Gastrocnemius medialis (tissue), 4 donors: ENCODE data around the gene NKTR. TPM values are rescaled to one million over a fixed set of nuclear protein-coding genes. Genes with fewer than 3 reads are reported as not detected.

Experiments
- ATAC-seq, 2 donors: fragments of 150-250 bp; one replicate each; pipeline ENCODE4 v1.9.1; 2016
- DNase-seq, 2 donors: peaks; one replicate each; pipeline ENCODE4 v3.0.0-alpha.2; 2019
- H3K27ac ChIP-seq, 4 donors: fragments of 200-600 bp; sonication (generic); 1 replicate in 1 of 4; 2 replicates in 3 of 4; pipeline ENCODE4 v1.5.1; 2016 to 2018; ENCODE audit warnings: mild to moderate bottlenecking in 2 of 4, moderate library complexity in 1 of 4
- H3K27me3 ChIP-seq, 3 donors: fragments of 200-600 bp; sonication (generic) in 2 of 3; 1 replicate in 1 of 3; 2 replicates in 2 of 3; pipeline versions ENCODE4 v1.5.1 to v1.6.0; 2016 to 2019; ENCODE audit warnings: mild to moderate bottlenecking in 1 of 3, moderate library complexity in 1 of 3
- H3K36me3 ChIP-seq, 2 donors: fragments of 200-600 bp; sonication (generic) in 1 of 2; one replicate each; pipeline ENCODE4 v1.5.1; 2017 to 2018
- H3K4me1 ChIP-seq, 2 donors: fragments of 200-600 bp; sonication (generic) in 1 of 2; one replicate each; pipeline ENCODE4 v1.5.1; 2016 to 2017; ENCODE audit warnings: mild to moderate bottlenecking in 2 of 2
- H3K4me3 ChIP-seq, 4 donors: fragments of 200-600 bp; sonication (generic) in 3 of 4; 1 replicate in 1 of 4; 2 replicates in 3 of 4; pipeline ENCODE4 v1.5.1; 2016 to 2019; ENCODE audit warnings: mild to moderate bottlenecking in 2 of 4
- H3K9me3 ChIP-seq, 3 donors: fragments of 200-600 bp; sonication (generic) in 2 of 3; 1 replicate in 1 of 3; 2 replicates in 2 of 3; pipeline ENCODE4 v1.5.1; 2016 to 2019
- CTCF ChIP-seq, 5 experiments: fragments of 450-650 bp in 3 of 5; fragments of 200-600 bp in 2 of 5; sonication (generic) in 2 of 5; IDR thresholded peaks in 4 of 5; conservative IDR thresholded peaks in 1 of 5; 1 replicate in 4 of 5; 2 replicates in 1 of 5; pipeline ENCODE4 v1.5.1; 2016 to 2019; ENCODE audit warnings: antibody characterized with exemption in 5 of 5, mild to moderate bottlenecking in 3 of 5, moderate library complexity in 3 of 5
- POLR2A ChIP-seq, 2 donors: fragments of 450-650 bp; IDR thresholded peaks; one replicate each; pipeline ENCODE4 v1.6.1; 2017; ENCODE audit warnings: antibody characterized with exemption in 2 of 2, mild to moderate bottlenecking in 2 of 2, moderate library complexity in 2 of 2
- in situ Hi-C, 4 donors: fragments of 200-750 bp; cut with MboI; loops; one replicate each; pipeline versions ENCODE4 v1.15.0 to v1.8.0; 2017; ENCODE audit warnings: low sequenced_read_pairs in 4 of 4
- intact Hi-C: fragments of 100-400 bp; cut with DNase I; formaldehyde crosslinking; loops from one replicate; pipeline ENCODE4 v1.15.1; 2023; ENCODE audit warnings: low total_unique reads
- total RNA-seq, 4 donors: library from RNA; depleted of rRNA; stranded (reverse); fragments of >200 nt; gene quantifications; one replicate each; pipeline versions ENCODE4 v1.1.0 to v1.2.3, GENCODE V29; 2016

The NKTR gene
- total RNA-seq, 4 donors from 2014 or later = 10.0 to 56.6 (median 13.6) TPM

GRCh38 chr3:42582474-42583070, 17.9 kb upstream of the NKTR start:
- intact Hi-C loops (loop anchor here (1.0 to 10.0 kb wide), 4 partner anchors 72 to 1112 kb away; partner anchors contain the start of gene ABHD5), in situ Hi-C loops (loop anchor here (5.0 to 25.0 kb wide), 3 partner anchors 155 to 165 kb away; no protein-coding TSS in a partner anchor)
- H3K27me3 ChIP-seq = no peaks in the 10 kb centered on the region
- H3K36me3 ChIP-seq = no peaks in the 10 kb centered on the region
- H3K4me3 ChIP-seq = peak overlapping the region; percentile 71 to 82 (median 75)
- H3K4me1 ChIP-seq = peaks cover 11 to 19% of the 10 kb centered on the region in 2 donors
- ATAC-seq (no peak), DNase-seq (no peak)
- H3K27ac ChIP-seq = peak overlapping the region; percentile 87 to 94 (median 92)
- TF ChIP-seq POLR2A (IDR thresholded peaks at IDR 0.05) = no peak
- no peak for TF ChIP-seq CTCF (IDR thresholded peaks at IDR 0.05 in 4 of 5, conservative IDR thresholded peaks at IDR 0.05 in 1 of 5)
- H3K9me3 ChIP-seq = no peaks in the 10 kb centered on the region

- no peak for ATAC-seq
- Histone ChIP-seq H3K27ac (no peak overlapping the region), H3K4me3 (no peak overlapping the region), H3K27me3 (no peaks in the 10 kb centered on the region), H3K4me1 (peaks cover 11 to 16% of the 10 kb centered on the region in 2 donors), H3K36me3 (no peaks in the 10 kb centered on the region), H3K9me3 (no peaks in the 10 kb centered on the region)
- intact Hi-C loops (loop anchor here (10.0 kb wide), 2 partner anchors 296 to 1106 kb away; partner anchors contain the start of gene ABHD5), in situ Hi-C loops (loop anchor here in 2 of 4 donors (10.0 to 25.0 kb wide), 2 partner anchors 149 to 156 kb away; no protein-coding TSS in a partner anchor)
- no peak for TF ChIP-seq POLR2A (IDR thresholded peaks at IDR 0.05)
- no peak for TF ChIP-seq CTCF (IDR thresholded peaks at IDR 0.05 in 4 of 5, conservative IDR thresholded peaks at IDR 0.05 in 1 of 5)
- DNase-seq = no peak
These were observed 11.9 kb upstream of the NKTR start for GRCh38 chr3:42588625-42589024.

GRCh38 chr3:42589382-42590109, 10.9 kb upstream of the NKTR start:
- in situ Hi-C loops = loop anchor here in 2 of 4 donors (10.0 to 25.0 kb wide), 2 partner anchors 148 to 155 kb away; no protein-coding TSS in a partner anchor
- intact Hi-C loops = loop anchor here (10.0 kb wide), 2 partner anchors 295 to 1105 kb away; partner anchors contain the start of gene ABHD5
- peak overlapping the region; percentile 85 to 92 (median 87) for H3K27ac ChIP-seq
- H3K27me3 ChIP-seq = no peaks in the 10 kb centered on the region
- H3K36me3 ChIP-seq = peaks cover 0 to 6% of the 10 kb centered on the region in 2 donors
- no peak for TF ChIP-seq POLR2A (IDR thresholded peaks at IDR 0.05)
- TF ChIP-seq CTCF (IDR thresholded peaks at IDR 0.05 in 4 of 5, conservative IDR thresholded peaks at IDR 0.05 in 1 of 5) = no peak
- no peak for ATAC-seq
- no peak for DNase-seq
- H3K9me3 ChIP-seq = no peaks in the 10 kb centered on the region
- H3K4me3 ChIP-seq = peak overlapping the region in 3 of 4 donors; percentile 68 to 92 (median 75)
- peaks cover 11 to 16% of the 10 kb centered on the region in 2 donors for H3K4me1 ChIP-seq

- Histone ChIP-seq H3K27ac (peak overlapping the region; percentile 85 to 92 (median 87)), H3K36me3 (peaks cover 0 to 16% of the 10 kb centered on the region in 2 donors), H3K9me3 (no peaks in the 10 kb centered on the region), H3K27me3 (no peaks in the 10 kb centered on the region), H3K4me1 (peaks cover 11 to 16% of the 10 kb centered on the region in 2 donors), H3K4me3 (peak overlapping the region; percentile 68 to 92 (median 76))
- in situ Hi-C loops (loop anchor here in 1 of 4 donors (25.0 kb wide), 1 partner anchor 146 kb away; no protein-coding TSS in a partner anchor), intact Hi-C loops (no loop called here)
- DNase-seq (no peak), ATAC-seq (peak; percentile 4 to 5)
- TF ChIP-seq POLR2A (IDR thresholded peaks at IDR 0.05) (no peak), CTCF (IDR thresholded peaks at IDR 0.05 in 4 of 5, conservative IDR thresholded peaks at IDR 0.05 in 1 of 5) (no peak)
These were observed 9.3 kb upstream of the NKTR start for GRCh38 chr3:42590989-42591756.
